ACC112 (cell line): ENCODE results near the gene SHLD2.
"Not testable (repeated sequence)": the region's sequence is repeated elsewhere in the genome, so short reads cannot be mapped to it uniquely, and the experiment has no call there.

ENCODE experiments used
- H2AFZ ChIP-seq: fragments of 200-600 bp; sonication (generic); one replicate; pipeline ENCODE4 v1.6.0; 2017; ENCODE audit warnings: antibody characterized with exemption, low read length; ENCODE audit not compliant: unreplicated experiment
- H3K27ac ChIP-seq: fragments of 200-600 bp; sonication (generic); 2 replicates; pipeline ENCODE4 v1.5.1; 2014; ENCODE audit warnings: low read depth, mild to moderate bottlenecking, antibody characterized with exemption, low read length, moderate library complexity
- H3K27me3 ChIP-seq: fragments of 200-600 bp; sonication (generic); 2 replicates; pipeline ENCODE4 v1.6.1; 2014; ENCODE audit warnings: mild to moderate bottlenecking, antibody characterized with exemption, low read length, moderate library complexity, mixed read lengths; ENCODE audit not compliant: insufficient read depth
- H3K36me3 ChIP-seq: fragments of 200-600 bp; sonication (generic); 2 replicates; pipeline ENCODE4 v1.6.1; 2016; ENCODE audit warnings: mild to moderate bottlenecking, antibody characterized with exemption, low read length, moderate library complexity, mixed read lengths; ENCODE audit not compliant: insufficient read depth
- H3K4me1 ChIP-seq: fragments of 200-600 bp; sonication (generic); one replicate; pipeline ENCODE4 v1.6.1; 2016; ENCODE audit warnings: low read length, mixed read lengths; ENCODE audit not compliant: insufficient read depth, unreplicated experiment, control insufficient read depth
- H3K4me3 ChIP-seq: fragments of 200-600 bp; sonication (generic); 2 replicates; pipeline ENCODE4 v1.5.1; 2014; ENCODE audit warnings: mild to moderate bottlenecking, low read depth, low read length
- H3K79me2 ChIP-seq: fragments of 200-600 bp; sonication (generic); one replicate; pipeline ENCODE4 v1.6.0; 2016; ENCODE audit warnings: low read length; ENCODE audit not compliant: control insufficient read depth, unreplicated experiment, insufficient read depth

Gene SHLD2

GRCh38 chr10:87066178-87066577, 28.8 kb upstream of the SHLD2 start:
- no peak overlapping the region for H2AFZ ChIP-seq
- H3K36me3 ChIP-seq: peaks cover 24% of the 10 kb centered on the region
- H3K27me3 ChIP-seq: no peaks in the 10 kb centered on the region
- H3K4me3 ChIP-seq: no peak overlapping the region
- H3K4me1 ChIP-seq: no peaks in the 10 kb centered on the region
- H3K27ac ChIP-seq: no peak overlapping the region
- no peaks in the 10 kb centered on the region for H3K79me2 ChIP-seq

GRCh38 chr10:87066865-87067264, 28.1 kb upstream of the SHLD2 start:
- H3K4me1 ChIP-seq: no peaks in the 10 kb centered on the region
- H2AFZ ChIP-seq: no peak overlapping the region
- H3K27me3 ChIP-seq: no peaks in the 10 kb centered on the region
- H3K4me3 ChIP-seq: no peak overlapping the region
- no peak overlapping the region for H3K27ac ChIP-seq
- H3K36me3 ChIP-seq: peaks cover 26% of the 10 kb centered on the region
- no peaks in the 10 kb centered on the region for H3K79me2 ChIP-seq

GRCh38 chr10:87068281-87068680, 26.7 kb upstream of the SHLD2 start:
- Histone ChIP-seq H3K36me3 (peaks cover 22% of the 10 kb centered on the region), H3K27me3 (no peaks in the 10 kb centered on the region), H3K4me3 (no peak overlapping the region), H3K27ac (no peak overlapping the region), H3K79me2 (no peaks in the 10 kb centered on the region), H2AFZ (no peak overlapping the region), H3K4me1 (no peaks in the 10 kb centered on the region)

GRCh38 chr10:87072449-87072848, 22.6 kb upstream of the SHLD2 start:
- peaks cover 15% of the 10 kb centered on the region for H3K36me3 ChIP-seq
- H3K27me3 ChIP-seq: no peaks in the 10 kb centered on the region
- no peak overlapping the region for H3K27ac ChIP-seq
- H3K4me1 ChIP-seq: no peaks in the 10 kb centered on the region
- peaks cover 4% of the 10 kb centered on the region for H3K79me2 ChIP-seq
- no peak overlapping the region for H2AFZ ChIP-seq
- no peak overlapping the region for H3K4me3 ChIP-seq

- H3K4me3 ChIP-seq, H3K27me3 ChIP-seq, H3K36me3 ChIP-seq, H3K4me1 ChIP-seq, H2AFZ ChIP-seq, H3K27ac ChIP-seq: not testable (repeated sequence)
- peaks cover 12% of the 10 kb centered on the region for H3K79me2 ChIP-seq
Measured at GRCh38 chr10:87076421-87076820, 18.6 kb upstream of the SHLD2 start.

- Histone ChIP-seq H3K36me3 (no peaks in the 10 kb centered on the region), H3K79me2 (peaks cover 24% of the 10 kb centered on the region), H3K4me3 (no peak overlapping the region), H3K4me1 (peaks cover 27% of the 10 kb centered on the region), H3K27me3 (no peaks in the 10 kb centered on the region), H2AFZ (no peak overlapping the region), H3K27ac (no peak overlapping the region)
Measured at GRCh38 chr10:87079106-87079836, 15.7 kb upstream of the SHLD2 start.

GRCh38 chr10:87080621-87081020, 14.4 kb upstream of the SHLD2 start:
- not testable (repeated sequence) for H3K27ac ChIP-seq, H2AFZ ChIP-seq, H3K27me3 ChIP-seq, H3K36me3 ChIP-seq, H3K4me3 ChIP-seq
- peaks cover 33% of the 10 kb centered on the region for H3K4me1 ChIP-seq
- H3K79me2 ChIP-seq: peaks cover 26% of the 10 kb centered on the region

GRCh38 chr10:87081574-87081973, 13.4 kb upstream of the SHLD2 start:
- H3K27ac ChIP-seq: peak overlapping the region; percentile 94
- H3K4me1 ChIP-seq: peaks cover 37% of the 10 kb centered on the region
- H3K79me2 ChIP-seq: peaks cover 32% of the 10 kb centered on the region
- H2AFZ ChIP-seq, H3K4me3 ChIP-seq, H3K27me3 ChIP-seq, H3K36me3 ChIP-seq: not testable (repeated sequence)

- Histone ChIP-seq H3K79me2 (peaks cover 36% of the 10 kb centered on the region), H3K4me1 (peaks cover 37% of the 10 kb centered on the region), H3K27ac (peak overlapping the region; percentile 94)
- H2AFZ ChIP-seq, H3K27me3 ChIP-seq, H3K36me3 ChIP-seq, H3K4me3 ChIP-seq: not testable (repeated sequence)
Measured at GRCh38 chr10:87082219-87082618, 12.8 kb upstream of the SHLD2 start.

GRCh38 chr10:87083576-87084290, 11.3 kb upstream of the SHLD2 start:
- not testable (repeated sequence) for H3K27me3 ChIP-seq, H3K36me3 ChIP-seq, H2AFZ ChIP-seq
- peak overlapping the region; percentile 27; the same call in 1 of the 2 replicates for H3K4me3 ChIP-seq
- peaks cover 37% of the 10 kb centered on the region for H3K4me1 ChIP-seq
- peak overlapping the region; percentile 94 for H3K27ac ChIP-seq
- peaks cover 35% of the 10 kb centered on the region for H3K79me2 ChIP-seq

- H3K27me3 ChIP-seq, H3K4me3 ChIP-seq, H3K36me3 ChIP-seq, H2AFZ ChIP-seq: not testable (repeated sequence)
- H3K4me1 ChIP-seq: peaks cover 36% of the 10 kb centered on the region
- H3K27ac ChIP-seq: peak overlapping the region; percentile 94
- peaks cover 40% of the 10 kb centered on the region for H3K79me2 ChIP-seq
Measured at GRCh38 chr10:87084291-87084782, 10.7 kb upstream of the SHLD2 start.
